Midbrain (tissue), 1 donor: ENCODE data around the gene TMCC1.
"Not testable (repeated sequence)": the region's sequence is repeated elsewhere in the genome, so short reads cannot be mapped to it uniquely, and the experiment has no call there.

Experiments
- DNase-seq: peaks from one replicate; lab custom pipeline; 2025; lab: John Stamatoyannopoulos, UW

TMCC1 gene

DNA sequence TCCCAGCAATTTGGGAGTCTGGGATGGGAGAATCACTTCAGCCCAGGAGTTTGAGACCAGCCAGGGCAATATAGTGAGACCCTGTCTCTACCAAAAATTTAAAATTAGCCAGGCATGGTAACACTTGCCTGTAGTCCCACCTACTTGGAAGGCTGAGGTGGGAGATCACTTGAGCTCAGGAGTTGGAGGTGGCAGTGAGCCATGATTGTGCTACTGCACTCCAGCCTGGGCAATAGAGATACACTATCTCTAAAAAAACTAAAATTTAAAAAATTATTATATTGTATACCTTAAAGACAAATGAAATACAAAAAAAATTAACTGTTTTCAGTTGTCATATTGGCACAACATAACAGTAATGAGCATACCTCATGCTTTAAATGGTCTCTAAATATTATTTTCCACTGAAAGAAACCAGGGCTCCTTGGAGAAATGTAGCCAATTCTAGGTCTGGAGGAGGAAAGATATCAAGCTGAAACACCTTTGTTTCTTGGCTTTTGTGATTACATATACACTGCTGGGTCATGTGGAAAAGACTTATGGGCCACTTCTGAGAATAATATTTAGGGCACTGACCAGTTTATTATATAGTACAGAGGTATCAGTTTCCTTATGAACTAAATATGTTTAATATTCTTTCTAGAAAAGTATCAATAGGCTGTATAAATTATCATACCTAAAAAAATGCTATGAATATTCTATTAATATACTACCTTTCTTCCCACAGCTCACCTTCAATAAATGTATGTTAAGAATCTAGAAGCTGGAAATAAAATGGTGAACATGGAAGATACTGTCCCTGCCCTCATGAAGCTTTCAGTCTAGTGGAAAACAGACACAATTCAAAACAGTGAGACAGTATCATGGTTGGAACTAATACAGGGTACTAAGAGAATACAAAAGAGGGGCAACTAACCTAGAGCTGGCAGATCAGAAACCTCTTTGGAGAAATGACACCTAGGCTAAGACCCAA is 119.5 kb downstream of the TMCC1 start:
- DNase-seq, result no peak

- no peak for DNase-seq
Observed at GRCh38 chr3:129770604-129771003, 122.9 kb downstream of the TMCC1 start.

GRCh38 chr3:129769616-129770015 is 123.9 kb downstream of the TMCC1 start:
- no peak for DNase-seq

GRCh38 chr3:129768728-129769127 is 124.8 kb downstream of the TMCC1 start:
- DNase-seq, result no peak

- no peak for DNase-seq
Observed at GRCh38 chr3:129766135-129766534, 127.4 kb downstream of the TMCC1 start.

DNA sequence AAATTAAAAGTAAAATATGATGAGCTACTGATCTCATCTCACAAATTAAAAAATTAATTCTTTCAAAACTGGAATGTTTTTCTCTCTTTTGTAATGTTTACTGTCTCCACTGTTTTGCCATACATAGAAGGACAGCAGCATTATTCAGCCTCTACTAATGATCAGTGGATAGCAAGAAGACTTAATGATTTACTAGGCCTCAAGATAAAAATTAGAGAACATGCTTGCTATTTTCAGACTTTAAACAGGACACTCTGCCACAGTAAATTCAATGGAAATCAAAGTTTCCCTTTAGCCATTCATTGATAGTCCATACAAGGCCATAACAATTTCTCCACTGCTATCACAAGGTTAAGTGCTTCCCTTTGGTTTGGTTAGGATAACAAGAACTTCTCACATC is 129.4 kb downstream of the TMCC1 start:
- no peak for DNase-seq

DNA sequence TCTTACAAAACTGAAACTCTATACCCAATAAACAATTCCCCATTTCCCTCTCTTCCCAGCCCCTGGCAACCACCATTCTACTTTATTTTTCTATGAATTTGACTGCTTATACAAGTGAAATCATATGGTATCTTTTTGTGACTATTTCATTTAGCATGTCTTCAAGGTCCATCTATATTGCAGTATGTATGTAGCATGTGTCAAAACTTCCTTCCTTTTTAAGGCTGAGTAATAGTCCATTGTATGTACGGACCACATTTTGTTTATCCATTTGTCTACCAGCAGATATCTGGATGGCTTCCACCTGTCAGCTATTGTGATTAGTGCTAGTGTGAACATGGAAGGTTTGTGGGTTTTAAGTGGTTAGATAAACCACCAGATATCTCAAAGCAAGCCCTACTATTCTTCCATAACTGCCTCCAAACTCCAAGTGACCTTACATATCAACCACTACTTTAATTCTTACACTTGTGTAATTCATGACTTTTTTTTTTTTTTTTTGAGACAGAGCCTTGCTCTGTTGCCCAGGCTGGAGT is 134.7 kb downstream of the TMCC1 start:
- no peak for DNase-seq

DNA sequence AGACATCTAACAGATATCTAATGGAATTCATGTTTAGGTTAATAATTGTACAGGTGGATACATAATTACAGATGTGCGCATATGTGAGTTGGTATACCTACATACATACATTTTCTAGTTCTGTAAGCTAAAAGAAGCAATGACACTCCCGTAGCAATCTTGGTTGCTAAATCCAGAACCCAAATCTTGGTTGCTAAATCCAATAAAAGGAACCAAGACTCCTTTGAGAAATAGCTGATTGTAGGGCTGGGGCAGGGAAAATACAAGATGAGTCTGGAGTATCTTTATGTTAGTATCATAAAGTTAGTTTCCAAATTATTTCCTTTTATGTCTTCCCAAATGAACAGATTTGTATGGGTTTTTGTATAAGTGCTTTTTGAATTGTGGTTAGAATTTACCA is 135.2 kb downstream of the TMCC1 start:
- no peak for DNase-seq

DNA sequence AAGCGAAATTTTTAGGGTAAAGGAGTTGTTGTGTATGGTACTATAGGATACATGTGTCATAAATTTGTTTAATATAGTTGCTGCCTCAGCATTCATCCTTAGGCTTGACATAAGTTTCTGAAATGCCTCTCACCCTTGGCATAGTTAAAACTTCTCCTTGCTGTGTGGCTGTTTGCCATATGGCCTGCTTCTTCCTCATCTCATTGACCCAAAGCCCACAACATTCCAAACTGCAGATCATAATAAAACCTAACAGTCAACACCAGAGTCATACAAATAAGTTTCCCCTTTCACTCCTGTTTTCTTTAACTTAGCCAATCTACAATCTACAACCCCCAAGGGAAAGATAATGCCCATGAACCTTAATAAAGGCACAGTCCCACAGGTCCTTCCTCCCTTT is 136.6 kb downstream of the TMCC1 start:
- no peak for DNase-seq

DNA sequence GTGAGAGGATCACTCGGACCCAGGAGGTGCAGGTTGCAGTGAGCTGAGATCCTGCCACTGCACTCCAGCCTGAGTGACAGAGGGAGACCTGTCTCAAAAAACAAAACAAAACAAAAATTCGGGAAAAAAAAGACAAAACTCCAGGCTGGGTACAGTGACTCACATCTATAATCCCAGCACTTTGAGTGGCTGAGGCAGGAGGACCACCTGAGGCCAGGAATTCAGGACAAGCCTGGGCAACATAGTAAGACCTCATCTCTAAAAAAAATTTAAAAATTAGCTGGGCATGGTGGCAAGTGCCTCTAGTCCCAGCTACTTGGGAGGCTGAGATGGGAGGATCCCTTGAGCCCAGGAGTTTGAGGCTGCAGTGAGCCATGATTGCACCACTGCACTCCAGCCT is 142.4 kb downstream of the TMCC1 start:
- DNase-seq, result not testable (repeated sequence)

DNA sequence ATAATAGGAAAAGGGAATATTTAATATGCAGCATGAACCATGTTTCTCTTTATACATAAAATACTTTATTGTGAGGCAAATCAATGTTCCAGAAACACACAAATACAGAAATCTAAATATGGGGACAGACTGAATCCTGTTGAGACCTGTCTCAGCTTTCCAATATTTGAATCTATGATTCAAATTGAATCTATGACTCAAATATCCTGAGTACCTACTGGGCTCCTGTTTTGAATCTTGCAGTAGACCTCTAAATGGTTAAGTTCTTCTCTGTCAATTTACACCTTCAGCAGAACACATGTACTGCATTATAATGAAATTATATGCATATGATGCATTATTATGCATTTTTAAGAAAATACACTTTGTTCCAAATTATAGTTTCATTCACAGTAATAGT is 143.8 kb downstream of the TMCC1 start:
- no peak for DNase-seq

DNA sequence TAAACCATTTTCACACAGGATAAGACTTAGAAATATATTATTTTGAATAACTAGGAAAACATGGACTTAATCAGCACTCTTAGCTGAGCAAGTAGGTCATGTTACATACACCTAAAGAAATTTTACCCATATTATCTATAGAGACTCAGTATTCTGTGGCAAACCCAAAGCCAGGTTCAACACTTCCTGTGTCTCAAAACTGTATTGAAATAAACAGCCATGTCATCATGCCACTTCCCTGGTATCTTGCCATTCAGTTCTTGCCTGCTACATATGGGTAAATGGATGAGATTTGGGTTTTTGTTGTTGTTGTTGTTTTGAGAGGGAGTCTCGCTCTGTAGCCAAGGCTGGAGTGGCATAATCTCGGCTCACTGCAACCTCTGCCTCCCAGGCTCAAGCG is 145.5 kb downstream of the TMCC1 start:
- no peak for DNase-seq

GRCh38 chr3:129747136-129747535 is 146.4 kb downstream of the TMCC1 start:
- DNase-seq, result no peak

DNA sequence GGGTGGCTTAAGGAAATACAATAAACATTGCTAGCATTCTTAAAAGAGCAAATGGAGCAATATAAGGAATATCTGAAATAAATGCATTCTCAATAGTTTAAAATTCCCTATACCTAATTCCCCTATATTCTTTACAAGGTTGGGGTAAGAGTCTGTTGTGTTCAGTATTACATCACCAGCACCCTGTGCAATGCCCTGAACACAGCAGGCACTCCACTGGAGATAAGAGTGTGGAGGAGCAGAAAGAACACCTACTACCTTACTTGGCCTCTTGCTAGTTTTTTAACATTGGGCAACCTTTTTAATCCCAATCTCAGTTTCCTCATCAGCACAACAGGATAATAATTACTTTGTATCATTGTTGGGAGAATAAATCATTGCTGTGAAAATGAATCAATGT is 146.9 kb downstream of the TMCC1 start:
- no peak for DNase-seq

DNA sequence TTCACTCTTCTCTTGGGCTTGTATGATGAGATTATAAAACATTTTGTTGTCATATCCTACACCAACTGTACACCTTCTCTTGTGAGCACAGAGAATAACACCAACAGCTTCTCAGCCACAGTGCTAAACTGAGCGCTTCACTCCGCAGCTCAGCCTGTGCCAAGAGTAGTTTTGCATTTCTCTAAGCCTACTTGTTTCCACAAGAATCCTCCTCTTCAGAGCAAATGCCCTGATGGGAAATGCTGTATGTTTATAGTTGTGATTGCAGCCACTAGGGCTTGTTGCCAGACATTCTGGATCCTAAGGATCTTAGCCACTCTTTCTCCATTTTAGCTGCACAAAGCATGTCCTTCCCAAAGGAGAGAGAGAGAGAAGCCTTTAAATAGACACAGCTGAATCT is 148.3 kb downstream of the TMCC1 start:
- DNase-seq, result no peak

DNA sequence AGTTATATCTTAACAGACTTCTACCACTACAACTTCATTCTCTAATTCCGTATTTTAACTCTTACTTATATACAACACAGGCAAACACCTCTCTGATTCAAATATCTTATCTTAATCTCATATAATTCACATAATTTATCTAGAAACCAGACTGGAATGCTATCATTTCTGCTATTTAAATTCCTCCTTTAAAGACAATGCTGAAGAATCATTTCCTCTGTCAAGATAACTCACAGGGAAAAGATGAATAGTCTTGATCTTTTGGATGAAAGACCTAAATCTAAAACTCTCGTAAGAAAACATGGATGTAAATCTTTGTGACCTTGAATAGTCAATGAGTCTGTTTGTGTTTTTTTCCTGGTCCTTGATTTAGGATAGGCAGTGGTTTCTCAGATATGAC is 151.7 kb downstream of the TMCC1 start:
- no peak for DNase-seq

DNA sequence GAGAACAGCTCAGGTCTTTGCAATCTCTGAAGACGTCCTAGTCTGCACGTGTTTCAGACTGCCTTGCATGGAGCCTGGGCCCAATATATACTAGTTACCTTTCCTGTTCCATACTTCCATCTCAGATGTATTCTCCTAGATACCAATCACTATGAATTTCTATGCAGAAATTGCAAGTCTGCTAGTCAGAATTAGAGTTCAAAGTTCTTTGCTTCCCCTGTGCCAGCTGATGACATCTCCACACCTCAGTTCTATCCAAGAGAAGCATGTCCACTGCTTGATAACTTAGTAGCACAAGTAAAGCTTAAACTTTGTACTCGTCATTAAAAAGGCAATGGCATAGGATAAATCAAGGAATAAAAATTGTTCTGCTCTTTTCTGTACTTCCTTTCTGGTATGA is 153.4 kb downstream of the TMCC1 start:
- DNase-seq, result no peak

DNA sequence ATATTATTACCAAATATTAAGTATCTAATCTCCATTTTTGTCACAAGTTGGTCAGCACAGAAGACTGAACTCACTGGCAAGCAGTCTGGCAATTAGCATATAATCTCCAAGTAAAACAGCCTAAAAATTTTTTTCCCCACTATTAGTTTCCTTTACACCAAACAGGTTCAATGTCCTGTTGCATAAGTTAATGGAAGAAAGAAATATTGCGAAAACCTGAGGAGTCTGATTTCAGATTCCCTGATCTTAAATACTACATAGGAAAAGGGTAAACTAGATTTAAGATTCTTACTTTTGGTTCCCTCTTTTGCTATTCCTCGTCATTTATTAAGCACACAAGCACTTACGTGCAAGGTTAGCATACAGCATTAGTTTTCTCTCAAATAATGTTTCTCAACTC is 153.9 kb downstream of the TMCC1 start:
- no peak for DNase-seq

DNA sequence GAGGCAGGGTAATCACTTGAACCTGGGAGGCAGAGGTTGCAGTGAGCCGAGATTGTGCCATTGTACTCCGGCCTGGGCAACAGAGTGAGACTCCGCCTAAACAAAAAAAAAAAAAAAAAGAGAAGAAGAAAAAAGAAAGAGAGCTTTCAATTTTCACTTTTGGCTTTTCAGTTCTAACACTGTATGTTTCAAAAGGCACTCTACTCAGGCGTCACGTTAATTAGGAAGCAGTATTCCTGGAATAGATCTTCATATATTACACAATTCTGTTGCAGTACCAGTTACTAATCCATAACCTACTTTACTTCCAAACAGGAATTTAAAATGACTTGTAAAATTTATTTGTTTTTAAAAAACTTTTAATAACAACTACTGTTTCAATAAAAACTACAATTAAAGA is 155.3 kb downstream of the TMCC1 start:
- DNase-seq, result no peak

DNA sequence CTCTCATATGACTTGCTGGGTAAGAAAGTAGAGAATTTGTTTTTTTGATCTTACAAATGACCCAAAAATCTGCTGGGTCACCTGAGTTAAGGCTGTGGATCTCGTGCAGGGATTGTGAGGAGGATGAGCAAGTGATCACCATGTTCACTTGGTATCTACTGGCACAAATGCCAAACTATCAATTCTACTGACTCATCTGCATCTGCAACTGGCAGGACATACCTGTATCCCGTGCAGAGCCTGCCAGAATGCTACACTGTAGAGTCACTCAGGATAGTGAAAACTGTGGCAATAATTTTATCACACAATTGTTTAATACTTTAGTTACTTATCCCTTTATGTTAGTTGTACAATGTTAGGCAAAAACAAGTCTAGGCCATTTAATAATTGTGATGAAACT is 157.4 kb downstream of the TMCC1 start:
- DNase-seq, result no peak

- no peak for DNase-seq
Observed at GRCh38 chr3:129735638-129736037, 157.9 kb downstream of the TMCC1 start.

GRCh38 chr3:129734449-129734848 is 159.1 kb downstream of the TMCC1 start:
- no peak for DNase-seq

- no peak for DNase-seq
Observed at GRCh38 chr3:129732200-129732876, 161.2 kb downstream of the TMCC1 start.
